Inferior parietal cortex (tissue), 1 donor: ENCODE measurements around the gene STPG3.
"Not testable (repeated sequence)": the region's sequence is repeated elsewhere in the genome, so short reads cannot be mapped to it uniquely, and the experiment has no call there.

Source experiments
- DNase-seq: peaks from one replicate; pipeline ENCODE4 v3.0.0-alpha.2; 2016; ENCODE audit errors: extremely low spot score

The STPG3 gene

GRCh38 chr9:137233143-137233980 lies 17.7 kb upstream of the STPG3 start:
- no peak for DNase-seq

DNA sequence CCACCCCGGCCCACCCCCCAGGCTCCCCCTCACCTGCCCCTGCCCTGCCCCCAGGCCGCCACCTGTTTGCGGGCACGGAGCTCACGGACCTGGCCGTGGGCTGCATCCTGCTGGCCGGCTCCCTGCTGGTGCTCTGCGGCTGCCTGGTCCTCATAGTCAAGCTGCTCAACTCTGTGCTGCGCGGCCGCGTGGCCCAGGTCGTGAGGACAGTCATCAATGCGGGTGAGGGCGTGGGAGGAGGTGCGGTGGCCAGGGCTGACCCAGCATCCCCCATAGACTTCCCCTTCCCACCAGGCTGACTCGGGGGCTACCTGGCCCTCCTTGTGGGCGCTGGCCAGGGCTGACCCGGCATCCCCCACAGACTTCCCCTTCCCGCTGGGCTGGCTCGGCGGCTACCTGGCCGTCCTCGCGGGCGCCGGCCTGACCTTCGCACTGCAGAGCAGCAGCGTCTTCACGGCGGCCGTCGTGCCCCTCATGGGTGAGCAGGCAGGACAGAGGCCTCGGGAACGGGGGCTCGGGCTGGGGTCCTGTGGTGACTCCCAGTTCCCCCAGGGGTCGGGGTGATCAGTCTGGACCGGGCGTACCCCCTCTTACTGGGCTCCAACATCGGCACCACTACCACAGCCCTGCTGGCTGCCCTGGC lies 16.9 kb upstream of the STPG3 start:
- no peak for DNase-seq

DNA sequence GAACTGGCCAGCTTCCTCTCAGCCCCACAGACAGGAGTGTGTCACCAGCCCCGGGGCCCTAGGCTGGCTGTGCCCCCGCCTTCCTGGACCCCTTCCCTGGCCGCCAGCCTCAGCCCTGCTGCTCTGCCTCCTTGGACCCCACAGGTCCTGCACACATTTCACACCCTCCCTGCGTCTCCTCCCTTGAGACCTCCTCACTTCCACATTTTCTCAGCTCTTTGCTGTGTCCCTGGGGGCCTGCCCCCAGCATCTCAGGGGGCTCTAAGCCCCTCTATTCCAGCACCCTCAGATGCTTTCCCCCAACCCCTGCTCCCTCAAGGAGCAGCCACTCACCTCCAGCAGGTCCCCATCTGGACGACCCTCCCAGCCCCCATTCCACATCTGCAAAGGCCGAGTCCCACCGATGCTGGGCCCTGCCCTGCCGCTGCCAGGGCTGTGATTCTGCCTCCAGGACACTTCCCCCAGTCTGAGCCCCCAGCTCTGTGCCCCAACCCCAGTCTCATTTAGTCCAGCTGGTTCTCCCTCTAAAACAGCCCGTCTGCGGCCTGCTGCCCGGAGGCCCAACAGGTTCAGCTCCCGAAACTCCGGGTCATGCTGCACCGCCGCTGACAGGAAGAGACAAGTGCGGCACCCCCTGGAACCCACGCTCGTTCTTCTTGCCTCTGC lies 16.2 kb upstream of the STPG3 start:
- no peak for DNase-seq

GRCh38 chr9:137235424-137236237 lies 15.5 kb upstream of the STPG3 start:
- DNase-seq = no peak

DNA sequence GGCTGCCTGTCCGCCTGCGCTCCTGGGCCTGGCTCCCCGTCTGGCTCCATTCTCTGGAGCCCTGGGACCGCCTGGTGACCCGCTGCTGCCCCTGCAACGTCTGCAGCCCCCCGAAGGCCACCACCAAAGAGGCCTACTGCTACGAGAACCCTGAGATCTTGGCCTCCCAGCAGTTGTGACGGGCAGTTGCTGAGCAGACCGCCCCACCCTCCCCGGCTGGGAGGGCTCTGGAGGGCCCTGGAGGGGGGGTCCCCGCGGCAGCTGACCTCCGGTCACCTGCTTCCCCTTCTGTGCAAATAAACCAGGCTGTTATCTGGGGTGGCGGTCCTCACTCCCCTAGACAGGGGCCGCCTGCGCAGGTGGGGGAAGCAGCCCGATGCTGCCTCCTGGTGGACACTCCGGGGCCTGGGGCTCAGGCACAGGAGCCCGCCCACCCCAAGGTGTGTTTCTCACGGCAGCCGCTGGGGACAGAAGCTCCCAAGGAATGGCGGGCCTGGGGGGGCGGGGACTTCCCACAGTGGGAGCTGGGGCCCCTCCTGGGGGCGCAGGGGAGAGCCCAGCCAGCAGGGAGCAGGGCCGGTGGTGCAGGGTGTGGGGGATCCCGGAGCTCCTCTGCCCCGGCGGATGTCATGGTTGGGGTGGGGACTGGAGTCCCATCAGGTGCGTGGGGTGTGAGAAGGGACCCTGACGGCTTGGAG lies 14.7 kb upstream of the STPG3 start:
- DNase-seq = peak; percentile 73

GRCh38 chr9:137236936-137237421 lies 14.1 kb upstream of the STPG3 start:
- DNase-seq = no peak

- peak; percentile 58 for DNase-seq
These were observed 13.0 kb upstream of the STPG3 start for GRCh38 chr9:137237759-137238726.

DNA sequence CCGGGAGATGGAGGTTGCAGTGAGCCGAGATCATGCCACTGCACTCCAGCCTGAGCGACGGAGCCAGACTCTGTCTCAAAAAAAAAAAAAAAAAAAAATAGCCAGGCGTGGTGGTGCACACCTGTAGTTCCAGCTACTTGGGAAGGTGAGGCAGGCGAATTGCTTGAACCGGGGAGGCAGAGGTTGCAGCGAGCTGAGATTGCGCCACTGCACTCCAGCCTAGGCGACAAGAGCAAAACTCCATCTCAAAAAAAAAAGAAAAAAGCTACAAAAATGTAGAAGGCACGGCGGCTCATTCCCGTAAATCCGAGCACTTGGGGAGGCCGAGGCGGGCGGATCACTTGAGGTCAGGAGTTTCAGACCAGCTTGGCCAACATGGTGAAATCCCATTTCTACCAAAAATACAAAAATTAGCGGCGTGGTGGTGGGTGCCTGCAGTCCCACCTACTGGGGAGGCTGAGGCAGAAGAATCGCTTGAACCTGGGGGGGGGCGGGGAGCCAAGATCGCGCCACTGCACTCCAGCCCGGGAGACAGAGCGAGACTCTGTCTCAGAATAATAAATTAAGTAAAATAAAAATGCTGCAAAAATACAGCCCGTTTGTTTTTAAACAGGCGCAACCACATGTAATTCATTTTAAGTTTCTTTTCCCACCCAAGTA lies 11.4 kb upstream of the STPG3 start:
- DNase-seq = not testable (repeated sequence)

- peak; percentile 64 for DNase-seq
These were observed 10.7 kb upstream of the STPG3 start for GRCh38 chr9:137240318-137240840.

DNA sequence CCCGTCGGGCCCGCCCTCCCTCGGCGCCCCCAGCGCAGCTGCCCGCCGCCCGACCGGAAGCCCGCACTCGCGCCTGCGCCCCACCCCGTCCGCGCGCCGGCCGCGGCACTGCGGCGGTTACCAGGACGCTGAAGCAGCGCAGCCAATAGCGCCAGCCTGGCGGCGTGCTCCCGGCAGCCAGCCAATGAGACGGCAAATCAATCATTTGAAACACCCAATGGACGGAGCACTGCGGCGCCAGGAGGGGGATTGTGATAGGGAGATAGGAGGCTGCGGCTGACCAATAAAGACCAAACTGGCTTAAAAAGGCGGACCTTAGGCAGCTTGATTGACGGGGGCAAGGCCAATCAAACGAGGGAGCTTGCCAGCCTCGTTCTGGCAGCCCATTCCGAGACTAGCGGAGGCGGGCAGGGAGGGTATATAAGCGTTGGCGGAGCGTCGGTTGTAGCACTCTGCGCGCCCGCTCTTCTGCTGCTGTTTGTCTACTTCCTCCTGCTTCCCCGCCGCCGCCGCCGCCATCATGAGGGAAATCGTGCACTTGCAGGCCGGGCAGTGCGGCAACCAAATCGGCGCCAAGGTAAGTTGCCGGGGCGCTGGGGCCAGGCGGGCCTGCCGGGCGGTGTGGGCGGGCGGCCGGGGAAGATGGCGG lies 10.1 kb upstream of the STPG3 start, which contains the start of gene TUBB4B:
Gene TUBB4B, plus strand, starts transcription at position 447 of the 649 bp plus-strand sequence. Its CDS starts 74 bp downstream, at position 521.
- DNase-seq = peak; percentile 100

DNA sequence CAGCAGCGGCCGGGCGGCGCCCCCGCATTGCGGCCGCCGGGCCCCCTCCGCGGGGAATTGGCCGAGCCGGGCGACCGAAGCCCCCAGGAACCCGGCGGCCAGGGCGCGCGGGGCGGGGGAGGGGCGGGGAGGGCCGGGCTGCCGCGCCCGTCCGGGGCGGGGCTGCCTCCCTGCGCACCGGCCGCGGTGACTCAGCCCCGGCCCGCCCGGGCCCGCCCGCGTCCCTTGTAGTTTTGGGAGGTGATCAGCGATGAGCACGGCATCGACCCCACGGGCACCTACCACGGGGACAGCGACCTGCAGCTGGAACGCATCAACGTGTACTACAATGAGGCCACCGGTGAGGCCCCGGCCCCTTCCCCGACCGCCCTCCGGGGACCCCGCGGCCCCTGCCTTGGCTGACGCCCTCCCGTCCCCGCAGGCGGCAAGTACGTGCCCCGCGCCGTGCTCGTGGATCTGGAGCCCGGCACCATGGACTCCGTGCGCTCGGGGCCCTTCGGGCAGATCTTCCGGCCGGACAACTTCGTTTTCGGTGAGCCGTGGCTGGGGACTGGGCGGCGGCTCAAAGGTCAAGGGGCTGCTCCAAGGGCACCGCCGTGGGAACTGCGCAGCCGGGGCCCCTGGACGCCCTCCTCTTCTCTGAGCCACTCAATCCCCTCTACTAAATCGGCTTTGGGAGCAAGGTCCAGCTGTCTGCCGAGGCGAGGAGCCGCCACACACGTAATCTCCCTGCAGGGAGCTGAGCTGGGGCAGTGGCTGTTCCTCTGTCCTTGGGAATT lies 9.4 kb upstream of the STPG3 start:
- DNase-seq = no peak

DNA sequence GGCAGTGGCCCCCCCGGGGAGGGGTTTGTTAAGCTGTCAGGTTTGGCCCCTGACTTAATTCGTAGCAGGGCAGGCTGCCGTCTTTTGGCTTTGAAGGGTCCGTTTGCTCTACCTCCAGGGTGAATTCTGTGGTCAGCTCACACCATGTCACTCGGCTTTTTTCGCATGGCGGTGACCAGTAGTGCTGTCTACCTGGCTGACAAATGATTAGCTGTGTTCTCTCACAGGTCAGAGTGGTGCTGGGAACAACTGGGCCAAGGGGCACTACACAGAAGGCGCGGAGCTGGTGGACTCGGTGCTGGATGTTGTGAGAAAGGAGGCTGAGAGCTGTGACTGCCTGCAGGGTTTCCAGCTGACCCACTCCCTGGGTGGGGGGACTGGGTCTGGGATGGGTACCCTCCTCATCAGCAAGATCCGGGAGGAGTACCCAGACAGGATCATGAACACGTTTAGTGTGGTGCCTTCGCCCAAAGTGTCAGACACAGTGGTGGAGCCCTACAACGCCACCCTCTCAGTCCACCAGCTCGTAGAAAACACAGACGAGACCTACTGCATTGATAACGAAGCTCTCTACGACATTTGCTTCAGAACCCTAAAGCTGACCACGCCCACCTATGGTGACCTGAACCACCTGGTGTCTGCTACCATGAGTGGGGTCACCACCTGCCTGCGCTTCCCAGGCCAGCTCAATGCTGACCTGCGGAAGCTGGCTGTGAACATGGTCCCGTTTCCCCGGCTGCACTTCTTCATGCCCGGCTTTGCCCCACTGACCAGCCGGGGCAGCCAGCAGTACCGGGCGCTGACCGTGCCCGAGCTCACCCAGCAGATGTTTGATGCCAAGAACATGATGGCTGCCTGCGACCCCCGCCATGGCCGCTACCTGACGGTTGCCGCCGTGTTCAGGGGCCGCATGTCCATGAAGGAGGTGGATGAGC lies 8.6 kb upstream of the STPG3 start:
- DNase-seq = no peak

DNA sequence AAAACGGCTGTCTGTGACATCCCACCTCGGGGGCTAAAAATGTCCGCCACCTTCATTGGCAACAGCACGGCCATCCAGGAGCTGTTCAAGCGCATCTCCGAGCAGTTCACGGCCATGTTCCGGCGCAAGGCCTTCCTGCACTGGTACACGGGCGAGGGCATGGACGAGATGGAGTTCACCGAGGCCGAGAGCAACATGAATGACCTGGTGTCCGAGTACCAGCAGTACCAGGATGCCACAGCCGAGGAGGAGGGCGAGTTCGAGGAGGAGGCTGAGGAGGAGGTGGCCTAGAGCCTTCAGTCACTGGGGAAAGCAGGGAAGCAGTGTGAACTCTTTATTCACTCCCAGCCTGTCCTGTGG lies 7.8 kb upstream of the STPG3 start:
- DNase-seq = not testable (repeated sequence)

GRCh38 chr9:137243626-137244485 lies 7.2 kb upstream of the STPG3 start:
- DNase-seq = no peak
